ENCODE measurements around the gene SLC7A5. TPM values are rescaled to one million over a fixed set of nuclear protein-coding genes. Genes with fewer than 3 reads are reported as not detected.
"Not testable (repeated sequence)": the region's sequence is repeated elsewhere in the genome, so short reads cannot be mapped to it uniquely, and the experiment has no call there.

The SLC7A5 gene
- total RNA-seq, 4 donors from 2014 or later: 7.0 to 133 (median 19.1) TPM

GRCh38 chr16:87891764-87892163 is 22.5 kb upstream of the SLC7A5 start:
- Histone ChIP-seq H3K27me3 (no peaks in the 10 kb centered on the region), H3K9me3 (no peaks in the 10 kb centered on the region), H3K27ac (no peak overlapping the region), H3K4me1 (peaks cover 6 to 18% of the 10 kb centered on the region in 2 donors), H3K36me3 (no peaks in the 10 kb centered on the region), H3K4me3 (no peak overlapping the region)
- intact Hi-C loops (cut with DNase I; ENCODE audit: low total_unique reads) (no loop called here), in situ Hi-C loops (cut with MboI; ENCODE audit: low sequenced_read_pairs in 4 of 4) (loop anchor here in 1 of 4 donors (25.0 kb wide), 1 partner anchor 104 kb away; no protein-coding TSS in a partner anchor)
- ATAC-seq (no peak), DNase-seq (no peak)
- TF ChIP-seq POLR2A (IDR thresholded peaks at IDR 0.05) (no peak), CTCF (IDR thresholded peaks at IDR 0.05 in 4 of 5, conservative IDR thresholded peaks at IDR 0.05 in 1 of 5) (no peak)

GRCh38 chr16:87889762-87890161 is 20.5 kb upstream of the SLC7A5 start:
- ATAC-seq; H3K27me3 ChIP-seq; H3K36me3 ChIP-seq; H3K27ac ChIP-seq; intact Hi-C loops (cut with DNase I; ENCODE audit: low total_unique reads); H3K9me3 ChIP-seq; DNase-seq; H3K4me3 ChIP-seq: not testable (repeated sequence)
- H3K4me1 ChIP-seq: peaks cover 6 to 15% of the 10 kb centered on the region in 2 donors
- in situ Hi-C loops (cut with MboI; ENCODE audit: low sequenced_read_pairs in 4 of 4): loop anchor here in 1 of 4 donors (25.0 kb wide), 1 partner anchor 102 kb away; no protein-coding TSS in a partner anchor

- intact Hi-C loops (cut with DNase I; ENCODE audit: low total_unique reads); H3K27ac ChIP-seq; H3K4me1 ChIP-seq; DNase-seq; H3K36me3 ChIP-seq; H3K9me3 ChIP-seq; H3K27me3 ChIP-seq; H3K4me3 ChIP-seq; ATAC-seq: not testable (repeated sequence)
- in situ Hi-C loops (cut with MboI; ENCODE audit: low sequenced_read_pairs in 4 of 4): loop anchor here in 1 of 4 donors (25.0 kb wide), 1 partner anchor 101 kb away; no protein-coding TSS in a partner anchor
Measured at GRCh38 chr16:87888346-87888745, 19.0 kb upstream of the SLC7A5 start.

DNA sequence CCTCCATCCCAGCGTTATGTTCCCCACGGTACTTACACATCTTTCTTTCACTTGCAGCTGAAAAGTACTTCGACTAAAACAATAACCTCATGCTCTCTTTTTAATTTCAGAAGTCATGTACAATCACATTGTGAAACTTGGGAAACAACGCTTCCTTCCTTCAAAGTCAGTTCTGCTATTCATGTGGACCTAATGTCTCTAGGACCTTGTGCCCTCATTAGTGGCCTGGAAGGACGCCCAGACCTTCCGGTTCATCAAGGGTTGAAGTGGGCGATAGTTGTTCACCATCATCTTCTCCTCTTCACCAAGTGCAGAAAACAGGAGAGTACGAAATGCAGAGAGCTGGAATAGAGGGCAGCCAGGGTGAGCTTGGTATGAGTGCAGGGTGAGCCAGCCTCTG is 18.6 kb upstream of the SLC7A5 start:
- H3K9me3 ChIP-seq; H3K27ac ChIP-seq; H3K4me1 ChIP-seq; H3K27me3 ChIP-seq; H3K4me3 ChIP-seq; H3K36me3 ChIP-seq; intact Hi-C loops (cut with DNase I; ENCODE audit: low total_unique reads); DNase-seq; ATAC-seq: not testable (repeated sequence)
- in situ Hi-C loops (cut with MboI; ENCODE audit: low sequenced_read_pairs in 4 of 4): loop anchor here in 1 of 4 donors (25.0 kb wide), 1 partner anchor 101 kb away; no protein-coding TSS in a partner anchor

DNA sequence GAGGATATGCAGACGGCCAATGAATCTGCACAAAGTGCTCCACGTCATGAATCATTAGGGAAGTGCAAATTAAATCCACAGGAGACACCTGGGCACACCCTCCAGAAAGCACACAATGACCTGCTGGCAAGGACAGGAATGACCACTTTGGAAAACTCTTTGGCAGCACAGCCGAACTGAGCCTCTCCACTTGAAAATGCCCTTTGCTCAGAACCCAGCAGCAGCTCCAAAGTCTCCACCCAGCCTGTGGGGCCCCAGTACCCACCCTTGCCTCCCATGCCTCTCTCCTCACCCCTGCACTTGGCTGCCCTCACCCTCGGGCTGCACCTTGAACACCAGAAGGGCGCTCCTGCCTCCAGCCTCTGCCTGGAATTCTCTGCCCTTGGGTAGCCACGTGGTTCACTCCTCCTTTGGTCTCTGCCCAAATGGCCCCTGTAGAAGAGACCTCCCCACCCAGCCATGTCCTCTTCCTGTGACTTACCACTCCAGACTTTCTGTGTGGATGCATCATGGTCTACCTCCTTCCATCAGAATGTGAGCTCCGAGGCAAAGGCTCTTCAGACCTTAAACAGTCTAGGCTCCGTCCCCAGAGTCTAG is 16.2 kb upstream of the SLC7A5 start:
- in situ Hi-C loops (cut with MboI; ENCODE audit: low sequenced_read_pairs in 4 of 4): loop anchor here in 1 of 4 donors (25.0 kb wide), 1 partner anchor 98 kb away; no protein-coding TSS in a partner anchor
- H3K36me3 ChIP-seq; H3K4me1 ChIP-seq; intact Hi-C loops (cut with DNase I; ENCODE audit: low total_unique reads); ATAC-seq; DNase-seq; H3K27ac ChIP-seq; H3K9me3 ChIP-seq; H3K4me3 ChIP-seq; H3K27me3 ChIP-seq: not testable (repeated sequence)

DNA sequence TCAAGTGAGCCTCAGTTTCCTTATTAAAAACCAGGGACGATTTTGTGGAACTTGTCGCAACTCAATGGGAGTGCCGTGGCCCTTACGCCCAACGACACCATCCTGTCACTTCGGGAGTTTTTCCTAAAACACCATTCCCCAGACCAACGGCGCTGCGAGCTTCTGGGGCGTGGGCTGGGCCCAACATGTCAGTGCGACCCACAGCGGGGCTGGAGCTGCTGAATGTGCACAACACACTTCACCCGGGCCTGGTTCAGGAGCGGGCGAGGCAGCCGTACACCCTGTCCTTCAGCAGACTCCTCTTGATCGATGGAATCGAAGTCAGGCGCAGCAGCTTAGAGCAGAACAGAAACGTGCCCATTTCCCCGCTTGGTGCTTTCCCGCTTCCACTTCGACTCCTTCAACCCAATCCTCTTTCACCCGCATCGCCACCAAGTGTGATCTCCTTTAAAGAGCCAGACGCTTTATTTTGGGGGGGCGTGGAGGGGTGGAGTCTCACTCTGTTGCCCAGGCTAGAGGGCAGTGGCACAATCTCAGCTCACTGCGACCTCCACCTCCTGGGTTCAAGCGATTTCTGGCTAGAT is 13.2 kb upstream of the SLC7A5 start:
- in situ Hi-C loops (cut with MboI; ENCODE audit: low sequenced_read_pairs in 4 of 4): loop anchor here in 1 of 4 donors (25.0 kb wide), 1 partner anchor 95 kb away; no protein-coding TSS in a partner anchor
- intact Hi-C loops (cut with DNase I; ENCODE audit: low total_unique reads): no loop called here
- Histone ChIP-seq H3K36me3 (no peaks in the 10 kb centered on the region), H3K4me1 (no peaks in the 10 kb centered on the region), H3K4me3 (no peak overlapping the region), H3K27ac (no peak overlapping the region), H3K9me3 (no peaks in the 10 kb centered on the region), H3K27me3 (no peaks in the 10 kb centered on the region)
- DNase-seq (no peak), ATAC-seq (no peak)
- no peak for TF ChIP-seq CTCF (IDR thresholded peaks at IDR 0.05 in 4 of 5, conservative IDR thresholded peaks at IDR 0.05 in 1 of 5)
- no peak for TF ChIP-seq POLR2A (IDR thresholded peaks at IDR 0.05)
